Measurements from ENCODE around the gene RALBP1.

The RALBP1 gene

GRCh38 chr18:9552616-9553015 is 77.3 kb downstream of the RALBP1 start:
- DNase-seq = no peak

GRCh38 chr18:9557250-9557943 is 82.1 kb downstream of the RALBP1 start:
- no peak for DNase-seq

DNA sequence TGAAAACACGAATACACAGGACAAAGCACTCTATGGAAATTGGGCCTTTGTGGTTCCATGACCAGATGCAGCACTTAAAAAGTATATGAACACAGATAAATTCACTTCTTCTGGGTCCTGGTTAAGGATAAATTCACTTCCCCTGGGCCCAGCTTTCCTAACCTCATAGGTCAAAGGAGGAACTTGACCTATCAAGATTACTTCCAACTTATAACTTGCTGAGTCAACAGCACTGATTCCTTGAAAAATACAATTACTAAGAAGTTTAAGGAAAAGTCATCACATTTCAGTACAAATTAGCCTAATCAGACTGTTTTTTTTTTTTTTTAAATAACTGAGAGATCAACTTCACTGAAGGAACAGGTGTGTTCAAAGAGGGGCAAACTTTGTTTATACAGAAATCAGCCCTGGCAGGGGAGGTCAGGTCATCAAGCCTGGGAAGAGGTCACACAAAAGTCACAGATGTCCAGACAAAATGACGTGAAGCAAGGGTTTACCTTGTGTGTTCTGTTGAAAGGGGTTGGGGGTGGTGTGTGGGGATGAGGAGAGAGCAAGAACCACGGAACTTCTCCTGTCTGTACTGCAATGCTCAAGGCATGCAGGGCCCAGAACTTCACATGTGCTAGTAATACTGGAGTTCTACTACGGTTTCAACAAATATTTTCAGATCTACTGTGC is 83.2 kb downstream of the RALBP1 start:
- DNase-seq = no peak

DNA sequence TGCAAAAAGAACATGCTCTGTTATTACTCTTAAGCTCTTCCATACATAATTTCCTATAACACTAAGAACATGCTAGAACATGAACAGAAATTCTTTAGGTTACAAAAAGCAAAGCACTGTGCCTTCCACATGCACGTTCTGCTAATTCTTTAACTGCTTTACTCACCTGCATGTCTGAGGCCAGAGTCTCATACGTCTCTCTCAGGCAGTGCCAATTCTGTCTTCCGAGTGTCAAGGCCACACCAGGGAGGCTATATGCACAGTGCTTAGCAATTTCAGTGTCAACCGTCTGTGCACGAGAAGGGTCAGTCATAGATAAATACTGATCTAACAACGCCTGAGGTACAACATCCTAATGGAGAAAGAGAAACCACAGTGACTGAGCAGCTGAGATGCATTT is 83.9 kb downstream of the RALBP1 start:
- no peak for DNase-seq

DNA sequence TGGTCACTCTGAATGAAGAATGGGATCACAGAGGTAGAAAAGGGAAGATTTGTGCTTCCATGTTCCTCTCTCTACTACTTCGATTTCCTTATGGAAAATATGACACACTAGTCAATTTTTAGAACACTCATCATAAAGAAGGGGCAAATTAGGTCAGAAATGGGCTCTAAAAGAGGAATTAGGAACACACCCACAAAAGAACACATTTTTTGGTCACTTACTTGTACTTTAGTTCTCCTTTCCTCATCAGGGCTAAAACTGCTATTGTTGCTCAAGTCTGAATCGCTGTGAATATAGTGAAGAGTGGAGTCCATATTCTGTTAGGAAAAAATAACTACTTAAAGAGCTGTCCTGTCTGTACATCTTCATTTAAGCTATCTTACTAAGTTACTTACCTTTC is 86.4 kb downstream of the RALBP1 start:
- no peak for DNase-seq

GRCh38 chr18:9562584-9562983 is 87.3 kb downstream of the RALBP1 start:
- no peak for DNase-seq

DNA sequence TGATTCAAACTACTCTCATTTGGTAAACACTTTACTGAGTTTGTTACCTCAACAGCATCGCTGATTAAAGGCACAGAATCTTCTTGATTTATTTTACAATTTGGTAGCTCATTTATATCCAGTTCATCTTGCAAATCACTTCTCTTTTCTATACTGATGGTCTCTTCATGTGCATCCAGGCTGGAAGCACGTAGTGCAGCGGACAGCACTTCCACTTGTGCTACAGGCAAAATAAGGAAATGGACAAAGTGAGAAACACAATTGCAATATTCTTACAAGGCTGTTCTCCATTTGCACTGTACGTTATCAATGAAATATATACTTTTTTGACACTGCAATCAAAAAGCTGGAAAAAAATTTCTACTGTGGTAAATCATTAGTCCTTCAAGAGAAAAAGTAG is 88.0 kb downstream of the RALBP1 start:
- DNase-seq = no peak

DNA sequence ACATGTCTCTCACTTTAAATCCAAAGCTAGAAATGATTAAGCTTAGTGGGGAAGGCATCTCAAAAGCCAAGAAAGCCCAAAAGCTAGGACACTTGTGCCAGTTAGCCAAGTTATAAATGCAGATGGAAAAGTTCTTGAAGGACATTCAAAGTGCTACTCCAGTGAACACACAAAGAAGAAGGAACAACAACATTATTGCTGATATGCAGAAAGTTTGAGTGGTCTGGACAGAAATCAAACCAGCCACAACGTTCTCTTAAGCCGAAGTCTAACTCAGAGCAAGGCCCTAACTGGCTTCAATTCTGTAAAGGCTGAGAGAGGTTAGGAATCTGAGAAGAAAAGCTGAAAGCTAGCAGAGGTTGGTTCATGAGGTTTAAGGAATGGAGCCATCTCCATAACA is 90.1 kb downstream of the RALBP1 start:
- no peak for DNase-seq

DNA sequence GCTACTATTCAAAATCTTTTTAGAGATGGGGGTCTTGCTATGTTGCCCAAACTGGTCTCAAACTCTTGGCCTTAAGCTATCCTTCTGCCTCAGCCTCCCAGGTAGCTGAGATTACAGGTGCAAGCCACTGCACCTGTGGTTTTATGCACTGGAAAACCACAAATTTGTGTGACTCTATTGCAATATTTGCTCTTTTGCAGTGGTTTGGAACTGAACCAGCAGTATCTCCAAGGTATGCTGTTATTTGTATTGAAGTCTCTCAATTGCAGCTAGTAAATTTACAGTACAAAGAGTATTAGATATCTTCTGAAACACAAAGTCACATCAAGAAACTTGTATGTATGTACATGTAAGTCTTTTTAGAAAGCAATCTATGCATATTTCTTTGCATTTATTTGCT is 92.9 kb downstream of the RALBP1 start:
- no peak for DNase-seq

- DNase-seq = no peak
These were observed 93.9 kb downstream of the RALBP1 start for GRCh38 chr18:9569178-9569577.

DNA sequence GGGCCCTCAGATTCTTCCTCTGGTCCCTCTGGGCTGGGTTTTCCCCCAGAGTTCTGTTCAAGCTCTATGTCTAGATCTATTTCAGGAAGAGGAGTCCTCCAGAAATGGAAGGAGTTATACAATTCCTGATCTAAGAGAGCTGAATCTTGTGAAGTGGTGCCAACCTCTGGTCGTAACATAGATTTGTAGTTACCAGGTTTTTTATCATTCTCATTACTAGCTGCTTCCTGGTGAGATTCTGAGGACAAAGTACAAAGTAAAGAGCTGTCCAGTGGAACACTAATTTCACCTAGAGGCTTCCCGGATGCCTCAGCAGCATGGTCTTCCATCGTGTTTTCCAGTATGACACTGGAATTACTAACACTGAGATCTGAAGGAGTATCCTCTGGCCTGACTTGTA is 94.9 kb downstream of the RALBP1 start:
- no peak for DNase-seq

DNA sequence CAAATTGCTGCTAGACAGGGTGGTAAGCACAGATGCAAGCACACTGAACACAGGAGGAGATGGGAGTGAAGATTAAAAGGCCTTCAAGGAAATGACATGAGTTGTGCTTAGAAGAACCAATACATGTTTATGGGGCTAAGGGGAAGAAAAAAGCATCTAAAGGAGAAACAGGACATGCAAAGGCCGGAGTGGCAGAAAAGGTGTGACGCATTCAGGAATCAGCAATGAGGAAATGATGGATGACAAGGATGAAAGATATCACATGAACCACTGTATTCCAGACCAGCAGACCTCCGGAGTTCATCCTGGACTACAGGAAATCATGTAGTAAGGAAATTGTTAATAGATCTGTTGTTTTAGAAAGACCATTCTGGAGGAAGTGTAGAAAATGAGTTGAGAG is 96.2 kb downstream of the RALBP1 start:
- DNase-seq = no peak

- no peak for DNase-seq
These were observed 99.3 kb downstream of the RALBP1 start for GRCh38 chr18:9574473-9575115.

DNA sequence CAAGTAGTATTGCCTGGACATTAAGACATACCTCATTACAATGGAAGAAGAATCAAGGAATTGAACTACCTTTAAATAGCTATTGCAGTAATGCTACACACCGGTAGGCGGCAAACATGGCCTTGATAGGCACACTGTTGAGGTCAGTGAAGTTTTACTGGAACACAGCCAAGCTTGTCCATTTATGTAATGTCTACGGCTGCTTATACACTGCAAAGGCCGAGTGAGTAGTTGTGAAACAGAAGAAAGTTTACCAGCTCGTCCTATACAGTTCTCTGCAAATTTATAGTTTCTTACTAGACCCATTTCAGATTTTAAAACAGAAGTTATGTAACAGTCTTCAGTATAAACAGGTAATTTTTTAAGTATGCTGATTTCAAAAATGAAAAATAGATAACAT is 100.2 kb downstream of the RALBP1 start:
- DNase-seq = peak; percentile 64

- no peak for DNase-seq
These were observed 102.0 kb downstream of the RALBP1 start for GRCh38 chr18:9577361-9577760.

- DNase-seq = no peak
These were observed 103.0 kb downstream of the RALBP1 start for GRCh38 chr18:9578306-9578705.

- no peak for DNase-seq
These were observed 106.4 kb downstream of the RALBP1 start for GRCh38 chr18:9581667-9582066.

DNA sequence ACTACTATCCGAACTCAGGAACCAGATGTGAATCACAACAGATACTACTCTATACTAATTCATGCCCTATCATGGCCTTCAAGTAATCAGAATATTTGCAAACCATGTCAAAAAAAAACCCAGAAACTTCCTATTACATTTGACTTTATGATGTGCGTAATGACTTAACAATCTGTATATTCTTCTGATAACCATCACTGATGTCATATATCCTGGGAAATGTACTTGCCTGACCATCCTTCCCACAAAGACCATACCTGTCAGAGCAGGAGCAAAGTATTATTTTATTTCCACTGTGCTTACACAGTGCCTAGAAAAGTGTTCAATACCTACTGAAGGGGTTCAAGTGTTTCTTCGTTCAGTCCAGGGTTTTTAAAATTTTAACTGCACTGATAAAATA is 111.5 kb downstream of the RALBP1 start:
- DNase-seq = no peak
